Fibroblast of the aortic adventitia (primary cell): Measurements from ENCODE around the gene PTPRG. TPM values are rescaled to one million over a fixed set of nuclear protein-coding genes. Genes with fewer than 3 reads are reported as not detected.
"Not testable (repeated sequence)": the region's sequence is repeated elsewhere in the genome, so short reads cannot be mapped to it uniquely, and the experiment has no call there.

Experiments
- DNase-seq: peaks from one replicate; pipeline ENCODE4 v3.0.0-alpha.2; 2010; ENCODE audit warnings: low read depth
- H3K4me3 ChIP-seq: 2 replicates; pipeline ENCODE4 v1.5.1; 2011; ENCODE audit warnings: low read depth, mild to moderate bottlenecking, control low read depth, low read length, moderate library complexity
- total RNA-seq: library from RNA; depleted of rRNA; stranded (reverse); fragments of >200 nt; gene quantifications from 2 replicates; pipeline ENCODE4 v1.2.3, GENCODE V29; 2012; ENCODE audit warnings: low replicate concordance
- TF ChIP-seq, protein P1 (sequence below): IDR thresholded peaks from 2 replicates; pipeline ENCODE4 v1.5.1; 2011; ENCODE audit warnings: mild to moderate bottlenecking, low read length, control low read depth, inconsistent platforms; ENCODE audit not compliant: insufficient read depth

PTPRG gene
- total RNA-seq, 1 donor = 52.0 TPM

GRCh38 chr3:61687663-61688306 lies 126.4 kb downstream of the PTPRG start:
- no peak overlapping the region for H3K4me3 ChIP-seq
- DNase-seq = no peak
- TF ChIP-seq, protein P1, sequence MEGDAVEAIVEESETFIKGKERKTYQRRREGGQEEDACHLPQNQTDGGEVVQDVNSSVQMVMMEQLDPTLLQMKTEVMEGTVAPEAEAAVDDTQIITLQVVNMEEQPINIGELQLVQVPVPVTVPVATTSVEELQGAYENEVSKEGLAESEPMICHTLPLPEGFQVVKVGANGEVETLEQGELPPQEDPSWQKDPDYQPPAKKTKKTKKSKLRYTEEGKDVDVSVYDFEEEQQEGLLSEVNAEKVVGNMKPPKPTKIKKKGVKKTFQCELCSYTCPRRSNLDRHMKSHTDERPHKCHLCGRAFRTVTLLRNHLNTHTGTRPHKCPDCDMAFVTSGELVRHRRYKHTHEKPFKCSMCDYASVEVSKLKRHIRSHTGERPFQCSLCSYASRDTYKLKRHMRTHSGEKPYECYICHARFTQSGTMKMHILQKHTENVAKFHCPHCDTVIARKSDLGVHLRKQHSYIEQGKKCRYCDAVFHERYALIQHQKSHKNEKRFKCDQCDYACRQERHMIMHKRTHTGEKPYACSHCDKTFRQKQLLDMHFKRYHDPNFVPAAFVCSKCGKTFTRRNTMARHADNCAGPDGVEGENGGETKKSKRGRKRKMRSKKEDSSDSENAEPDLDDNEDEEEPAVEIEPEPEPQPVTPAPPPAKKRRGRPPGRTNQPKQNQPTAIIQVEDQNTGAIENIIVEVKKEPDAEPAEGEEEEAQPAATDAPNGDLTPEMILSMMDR = no peak

DNA sequence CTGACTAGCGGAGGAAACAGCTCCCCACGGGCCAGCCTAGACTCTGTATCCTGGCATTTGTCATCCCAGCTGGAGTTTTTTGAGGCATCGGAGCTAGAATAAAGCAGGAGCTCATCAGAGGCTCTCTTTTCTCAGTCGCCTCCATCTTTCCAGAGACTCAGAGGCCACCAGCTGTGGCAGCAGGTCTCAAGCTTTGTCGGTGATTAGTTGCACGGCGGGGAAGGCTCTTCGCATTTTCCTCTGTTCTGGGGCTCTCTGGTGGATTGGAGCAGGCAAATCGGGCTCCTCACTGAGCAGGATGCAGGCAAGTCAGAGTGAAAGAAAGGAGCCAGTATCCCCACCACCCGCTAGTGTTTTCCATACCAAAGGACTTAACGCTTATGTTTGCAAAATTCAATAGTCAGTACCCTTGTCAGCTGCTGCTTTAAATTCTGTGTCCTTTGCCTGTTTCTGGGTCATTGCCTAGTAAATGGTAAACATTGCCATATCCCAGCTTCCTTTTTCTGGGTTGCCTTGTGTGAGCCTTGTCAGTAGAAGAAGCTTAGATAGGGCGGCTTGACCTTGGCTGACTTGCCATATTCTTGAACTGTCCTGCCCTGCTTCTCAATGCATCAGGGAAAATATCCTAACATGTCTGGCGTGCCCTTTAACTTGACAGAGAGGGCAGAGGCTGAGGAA lies 127.1 kb downstream of the PTPRG start:
- H3K4me3 ChIP-seq = no peak overlapping the region
- TF ChIP-seq, protein P1 = no peak
- DNase-seq = no peak

DNA sequence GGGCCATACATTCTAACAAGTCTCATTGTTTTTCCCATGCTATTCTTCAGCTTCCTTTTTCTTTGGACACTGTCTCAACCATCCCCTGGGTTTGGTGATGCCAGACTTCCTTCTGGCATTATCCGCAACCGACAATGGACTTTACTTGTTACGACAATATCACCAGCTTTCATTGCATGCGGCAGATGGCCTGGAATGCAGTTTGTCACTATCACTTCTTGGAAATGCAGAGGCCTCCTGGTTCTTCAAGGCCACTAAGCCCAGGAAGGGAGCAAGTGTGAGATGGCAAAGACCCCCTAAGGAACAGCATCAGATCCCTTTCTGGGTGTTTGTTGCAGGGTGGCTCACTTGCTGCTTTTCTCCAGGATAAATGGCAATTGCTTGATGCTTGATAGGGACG lies 128.6 kb downstream of the PTPRG start:
- H3K4me3 ChIP-seq = no peak overlapping the region
- no peak for DNase-seq
- TF ChIP-seq, protein P1 = no peak

- DNase-seq = no peak
- TF ChIP-seq, protein P1 = no peak
- H3K4me3 ChIP-seq = no peak overlapping the region
Measured at GRCh38 chr3:61691466-61691865, 130.1 kb downstream of the PTPRG start.

DNA sequence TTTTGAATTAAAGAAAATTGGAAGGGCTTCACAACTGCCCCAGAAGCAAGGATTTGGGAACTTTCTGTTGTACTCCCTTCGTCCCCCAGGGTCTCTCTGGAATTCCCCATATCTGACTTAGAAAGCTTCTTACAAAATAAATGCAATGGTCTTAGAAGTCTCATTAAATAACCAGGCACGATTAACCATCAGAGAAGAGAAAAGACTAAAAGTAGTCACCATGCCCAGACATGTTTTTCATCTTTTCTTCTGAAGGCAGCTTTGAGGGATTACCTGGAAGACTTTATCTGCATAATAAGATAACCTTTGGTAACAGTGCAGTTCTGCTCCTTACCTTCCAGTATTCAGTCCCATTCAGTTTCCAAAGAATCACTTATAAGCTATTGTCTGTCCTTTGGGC lies 135.9 kb downstream of the PTPRG start:
- TF ChIP-seq, protein P1 = no peak
- DNase-seq = no peak
- H3K4me3 ChIP-seq = no peak overlapping the region

DNA sequence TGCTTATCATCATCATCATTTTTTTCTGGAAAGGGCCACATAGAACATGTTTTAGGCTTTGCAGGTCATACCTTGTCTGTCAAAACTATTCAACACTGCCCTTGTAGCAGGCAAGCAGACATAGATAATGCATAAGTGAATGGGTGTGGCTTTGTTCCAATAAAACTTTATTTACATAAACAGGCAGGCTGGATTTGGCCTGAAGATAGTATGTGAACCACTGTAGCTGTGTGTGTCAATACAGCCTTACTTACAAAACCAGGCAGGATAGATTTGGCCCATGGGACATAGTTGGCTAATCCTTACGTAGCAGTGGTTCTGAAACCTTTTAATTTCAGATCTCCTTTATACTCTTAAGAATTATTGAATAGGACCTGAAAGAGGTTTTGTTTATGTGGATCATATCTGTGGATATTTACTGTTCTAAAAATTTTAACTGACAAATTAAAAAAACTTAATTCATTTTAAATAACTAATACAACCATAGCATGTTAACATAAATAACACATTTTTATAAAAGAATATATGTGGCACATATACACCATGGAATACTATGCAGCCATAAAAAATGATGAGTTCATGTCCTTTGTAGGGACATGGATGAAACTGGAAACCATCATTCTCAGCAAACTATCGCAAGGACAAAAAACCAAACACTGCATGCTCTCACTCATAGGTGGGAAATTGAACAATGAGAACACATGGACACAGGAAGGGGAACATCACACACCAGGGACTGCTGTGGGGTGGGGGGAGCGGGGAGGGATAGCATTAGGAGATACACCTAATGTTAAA lies 137.1 kb downstream of the PTPRG start:
- H3K4me3 ChIP-seq = not testable (repeated sequence)
- DNase-seq = peak; percentile 5

DNA sequence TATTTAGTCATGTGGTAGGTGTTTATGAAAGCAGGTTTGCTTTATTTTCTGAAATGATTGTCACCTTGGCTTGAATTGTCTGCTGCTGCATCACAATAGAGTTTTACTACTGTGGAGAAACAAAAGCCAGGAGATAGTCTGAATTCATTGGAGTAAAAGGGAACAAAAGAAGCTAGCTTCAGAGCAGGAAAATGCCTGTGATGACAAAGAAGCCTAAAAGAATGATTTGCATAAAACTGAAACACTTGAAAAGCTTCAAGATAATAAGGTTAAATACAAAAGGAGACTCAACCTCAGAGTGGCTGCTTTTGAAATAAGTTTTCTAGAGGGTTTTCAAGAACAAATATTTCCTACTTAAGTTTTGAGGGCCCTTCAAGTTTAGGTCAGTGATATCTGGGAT lies 138.3 kb downstream of the PTPRG start:
- TF ChIP-seq, protein P1 = no peak
- H3K4me3 ChIP-seq = no peak overlapping the region
- no peak for DNase-seq
